MCF 10A (cell line): ENCODE results near the gene TRAF5. TPM values are rescaled to one million over a fixed set of nuclear protein-coding genes. Genes with fewer than 3 reads are reported as not detected.

Experiments used
- BruUV-seq: library from RNA; stranded (reverse); fragments of 400-500 nt; replicated peaks from 2 replicates; lab custom pipeline; 2021; lab: Mats Ljungman, UMichigan
- CTCF ChIA-PET: fragments of 300-600 bp; sonication (Branson Sonifier 250); formaldehyde crosslinking; extraction: SDS; loops from one replicate; lab custom pipeline; 2021; ENCODE audit warnings: antibody characterized with exemption, inconsistent platforms; lab: Yijun Ruan, JAX
- POLR2A ChIA-PET: fragments of 300-600, 350-650 bp; sonication (Branson Sonifier 250); formaldehyde crosslinking; extraction: SDS; loops from one replicate; lab custom pipeline; 2020; ENCODE audit warnings: antibody characterized with exemption, inconsistent platforms; lab: Yijun Ruan, JAX
- DNase-seq: peaks from one replicate; pipeline ENCODE4 v3.0.0-alpha.2; 2018; ENCODE audit not compliant: unreplicated experiment
- H3K27ac Mint-ChIP-seq: one replicate; pipeline ENCODE4 v1.8.0; 2022; ENCODE audit warnings: mild to moderate bottlenecking, low read depth, mixed read lengths; ENCODE audit not compliant: unreplicated experiment
- H3K27me3 Mint-ChIP-seq: one replicate; pipeline ENCODE4 v1.8.0; 2022; ENCODE audit warnings: mixed read lengths; ENCODE audit not compliant: insufficient read depth, unreplicated experiment
- H3K36me3 Mint-ChIP-seq: one replicate; pipeline ENCODE4 v1.8.0; 2022; ENCODE audit warnings: mild to moderate bottlenecking, moderate library complexity, mixed read lengths; ENCODE audit not compliant: insufficient read depth, unreplicated experiment
- H3K4me1 Mint-ChIP-seq: one replicate; pipeline ENCODE4 v1.8.0; 2022; ENCODE audit warnings: mixed read lengths; ENCODE audit not compliant: insufficient read depth, unreplicated experiment
- H3K4me3 Mint-ChIP-seq: one replicate; pipeline ENCODE4 v1.8.0; 2022; ENCODE audit warnings: mild to moderate bottlenecking, moderate library complexity, mixed read lengths; ENCODE audit not compliant: unreplicated experiment
- H3K9me3 Mint-ChIP-seq: one replicate; pipeline ENCODE4 v1.8.0; 2022; ENCODE audit warnings: mixed read lengths; ENCODE audit not compliant: unreplicated experiment
- intact Hi-C: fragments of 100-400 bp; cut with micrococcal nuclease; formaldehyde crosslinking; loops from 2 replicates; pipeline ENCODE4 v1.14.1; 2022
- total RNA-seq: library from RNA; stranded (reverse); gene quantifications from 2 replicates; pipeline ENCODE4 v1.2.3, GENCODE V29; 2022
- TF ChIP-seq, protein P1 (sequence below): fragments of 200-600 bp; IDR thresholded peaks from one replicate; pipeline ENCODE4 v1.8.0; 2022; ENCODE audit warnings: antibody characterized with exemption, mild to moderate bottlenecking; ENCODE audit not compliant: unreplicated experiment

TRAF5 gene
- total RNA-seq, 1 experiment from 2014 or later, result 16.0 TPM

DNA sequence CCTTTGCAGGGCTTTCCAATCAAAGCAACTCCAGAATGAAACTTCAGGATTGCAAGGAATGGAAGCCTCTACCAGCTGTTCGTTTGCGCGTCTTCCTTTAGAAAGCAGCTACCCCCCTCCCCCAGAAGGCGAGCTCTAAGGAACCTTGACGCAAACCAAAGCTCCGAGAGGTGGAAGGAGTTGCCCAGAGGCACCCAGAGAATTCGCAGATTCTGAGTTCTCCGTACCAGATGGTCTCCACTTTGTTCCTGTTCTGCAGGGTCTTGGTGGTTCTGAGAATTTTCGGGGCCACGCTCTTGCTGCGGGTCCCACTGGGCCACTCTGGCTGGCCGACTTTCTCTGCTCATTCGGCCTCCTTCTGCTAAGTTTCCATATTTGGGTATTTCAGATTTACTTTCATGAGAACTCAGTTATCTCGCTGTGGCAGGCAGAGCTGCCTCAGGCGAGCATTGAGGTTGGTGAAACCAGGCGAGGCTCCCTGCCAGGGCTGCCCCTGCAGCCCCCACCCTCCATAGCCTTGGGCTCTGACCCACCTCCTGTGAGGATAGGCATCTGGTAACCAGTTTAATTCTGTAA is 801 bp downstream of the TRAF5 start:
- no peaks in the 10 kb centered on the region for H3K9me3 Mint-ChIP-seq
- H3K27me3 Mint-ChIP-seq, result no peaks in the 10 kb centered on the region
- no peaks in the 10 kb centered on the region for H3K36me3 Mint-ChIP-seq
- no TSS peak for BruUV-seq
- POLR2A ChIA-PET, result interaction anchor here (0.6 to 5.8 kb wide), 11 partner anchors 8 to 878 kb away, joined by 3 to 26 read pairs (median 4); no protein-coding TSS in a partner anchor
- DNase-seq, result peak; percentile 83
- intact Hi-C loops, result loop anchor here (1.0 kb wide), 1 partner anchor 250 kb away; no protein-coding TSS in a partner anchor
- CTCF ChIA-PET, result interaction anchor here (0.5 to 11.2 kb wide), 17 partner anchors 9 to 1037 kb away, joined by 3 to 308 read pairs (median 4); no protein-coding TSS in a partner anchor
- peaks cover 46% of the 10 kb centered on the region for H3K4me1 Mint-ChIP-seq
- H3K4me3 Mint-ChIP-seq, result peak overlapping the region; percentile 84
- TF ChIP-seq, protein P1, sequence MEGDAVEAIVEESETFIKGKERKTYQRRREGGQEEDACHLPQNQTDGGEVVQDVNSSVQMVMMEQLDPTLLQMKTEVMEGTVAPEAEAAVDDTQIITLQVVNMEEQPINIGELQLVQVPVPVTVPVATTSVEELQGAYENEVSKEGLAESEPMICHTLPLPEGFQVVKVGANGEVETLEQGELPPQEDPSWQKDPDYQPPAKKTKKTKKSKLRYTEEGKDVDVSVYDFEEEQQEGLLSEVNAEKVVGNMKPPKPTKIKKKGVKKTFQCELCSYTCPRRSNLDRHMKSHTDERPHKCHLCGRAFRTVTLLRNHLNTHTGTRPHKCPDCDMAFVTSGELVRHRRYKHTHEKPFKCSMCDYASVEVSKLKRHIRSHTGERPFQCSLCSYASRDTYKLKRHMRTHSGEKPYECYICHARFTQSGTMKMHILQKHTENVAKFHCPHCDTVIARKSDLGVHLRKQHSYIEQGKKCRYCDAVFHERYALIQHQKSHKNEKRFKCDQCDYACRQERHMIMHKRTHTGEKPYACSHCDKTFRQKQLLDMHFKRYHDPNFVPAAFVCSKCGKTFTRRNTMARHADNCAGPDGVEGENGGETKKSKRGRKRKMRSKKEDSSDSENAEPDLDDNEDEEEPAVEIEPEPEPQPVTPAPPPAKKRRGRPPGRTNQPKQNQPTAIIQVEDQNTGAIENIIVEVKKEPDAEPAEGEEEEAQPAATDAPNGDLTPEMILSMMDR, result no peak
- peak overlapping the region; percentile 52 for H3K27ac Mint-ChIP-seq

DNA sequence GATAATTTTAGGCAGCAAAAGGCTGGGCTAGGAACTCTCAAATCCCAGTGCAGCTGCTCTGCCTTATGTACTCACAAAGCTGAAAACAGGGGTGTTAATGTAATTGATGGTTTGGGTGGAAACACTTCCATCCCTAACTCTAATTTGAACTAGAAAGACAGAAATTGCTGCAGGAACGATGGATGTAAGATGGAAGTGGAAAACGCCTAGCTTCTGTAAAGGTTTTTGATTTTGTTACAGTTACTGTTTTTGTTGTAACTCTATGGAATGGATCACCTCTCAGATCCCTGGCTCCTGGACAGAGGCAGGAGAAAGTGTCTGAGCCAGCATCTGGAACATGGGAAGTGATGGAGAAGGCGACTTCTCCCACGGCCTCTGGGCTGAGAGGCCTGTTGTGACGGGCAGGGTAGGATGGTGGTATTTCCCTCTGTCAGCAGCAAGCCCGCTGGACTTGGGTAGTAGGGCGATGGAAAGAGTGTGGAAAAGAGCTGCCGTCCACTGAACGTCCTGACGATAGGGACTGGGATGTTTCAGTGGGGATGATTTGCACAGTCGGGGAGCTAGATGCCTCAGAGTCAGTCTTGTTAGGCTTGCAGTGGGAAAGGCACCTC is 1.6 kb downstream of the TRAF5 start:
- POLR2A ChIA-PET, result interaction anchor here (0.6 to 5.8 kb wide), 9 partner anchors 15 to 879 kb away, joined by 3 to 26 read pairs (median 4); no protein-coding TSS in a partner anchor
- DNase-seq, result no peak
- intact Hi-C loops, result no loop called here
- CTCF ChIA-PET, result interaction anchor here (0.5 to 11.2 kb wide), 19 partner anchors 8 to 1038 kb away, joined by 3 to 308 read pairs (median 4); no protein-coding TSS in a partner anchor
- Mint-ChIP-seq H3K27me3 (no peaks in the 10 kb centered on the region), H3K4me3 (peak overlapping the region; percentile 84), H3K4me1 (peaks cover 47% of the 10 kb centered on the region), H3K36me3 (no peaks in the 10 kb centered on the region), H3K9me3 (no peaks in the 10 kb centered on the region), H3K27ac (no peak overlapping the region)
- TSS peak; percentile 32 for BruUV-seq
- TF ChIP-seq, protein P1, result no peak

DNA sequence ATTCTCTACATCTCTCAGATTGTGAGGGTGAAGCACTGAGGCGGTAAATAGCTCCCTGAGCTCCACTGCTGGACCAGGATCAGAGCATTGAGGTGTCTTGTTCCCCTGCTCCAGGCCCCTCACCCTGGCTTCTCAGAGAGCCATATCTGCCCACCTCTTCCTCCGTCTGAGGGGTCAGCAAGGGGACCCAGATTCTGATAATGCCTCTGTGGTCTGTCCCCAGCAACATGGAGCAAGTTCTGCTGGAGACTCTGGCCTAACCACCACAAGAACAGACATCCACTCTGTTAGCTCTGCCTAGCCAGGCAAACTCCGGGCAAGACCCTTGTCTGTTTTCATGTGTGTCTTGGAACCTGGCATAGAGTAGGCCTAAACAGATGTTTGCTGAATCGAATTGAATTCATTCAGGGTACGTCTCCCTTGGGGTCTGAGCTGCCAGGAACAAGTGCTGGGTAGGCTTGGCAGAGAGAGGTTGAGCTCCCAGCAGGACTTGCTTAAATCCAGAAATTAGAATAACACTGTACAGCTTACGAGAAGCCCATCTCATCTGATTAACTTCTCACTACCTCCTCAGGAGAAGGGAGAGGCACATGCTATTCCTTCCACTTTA is 2.3 kb downstream of the TRAF5 start:
- intact Hi-C loops, result no loop called here
- CTCF ChIA-PET, result interaction anchor here (0.6 to 11.2 kb wide), 19 partner anchors 8 to 922 kb away, joined by 3 to 308 read pairs (median 6); no protein-coding TSS in a partner anchor
- TF ChIP-seq, protein P1, result no peak
- no peak for DNase-seq
- Mint-ChIP-seq H3K4me1 (peaks cover 47% of the 10 kb centered on the region), H3K27ac (no peak overlapping the region), H3K36me3 (no peaks in the 10 kb centered on the region), H3K9me3 (no peaks in the 10 kb centered on the region), H3K27me3 (no peaks in the 10 kb centered on the region), H3K4me3 (no peak overlapping the region)
- POLR2A ChIA-PET, result interaction anchor here (0.6 to 5.8 kb wide), 11 partner anchors 10 to 325 kb away, joined by 3 to 26 read pairs (median 3); partner anchors contain the start of gene SLC30A1
- BruUV-seq, result no TSS peak
